Nephron progenitor cell (in vitro differentiated cells): ENCODE results near the gene GNB1L.

Experiments used
- DNase-seq: peaks from one replicate; pipeline ENCODE4 v3.0.0; 2021
- H3K27ac Mint-ChIP-seq: 2 replicates; pipeline ENCODE4 v1.8.0; 2021; ENCODE audit warnings: mild to moderate bottlenecking, moderate library complexity, mixed read lengths
- H3K27me3 Mint-ChIP-seq: 2 replicates; pipeline ENCODE4 v1.8.0; 2021; ENCODE audit warnings: mild to moderate bottlenecking, low read depth, mixed read lengths; ENCODE audit not compliant: poor library complexity
- H3K36me3 Mint-ChIP-seq: 2 replicates; pipeline ENCODE4 v1.8.0; 2021; ENCODE audit warnings: low read depth, mixed read lengths
- H3K4me1 Mint-ChIP-seq: 2 replicates; pipeline ENCODE4 v1.8.0; 2021; ENCODE audit warnings: mixed read lengths
- H3K4me3 Mint-ChIP-seq: 2 replicates; pipeline ENCODE4 v1.8.0; 2021; ENCODE audit warnings: mild to moderate bottlenecking, moderate library complexity, mixed read lengths
- H3K9me3 Mint-ChIP-seq: 2 replicates; pipeline ENCODE4 v1.8.0; 2021; ENCODE audit warnings: mild to moderate bottlenecking, moderate library complexity, mixed read lengths
- TF ChIP-seq, protein P1 (sequence below): fragments of 200-600 bp; sonication (generic); IDR thresholded peaks from 2 replicates; pipeline ENCODE4 v1.5.0; 2021; ENCODE audit warnings: antibody characterized with exemption

GNB1L gene

DNA sequence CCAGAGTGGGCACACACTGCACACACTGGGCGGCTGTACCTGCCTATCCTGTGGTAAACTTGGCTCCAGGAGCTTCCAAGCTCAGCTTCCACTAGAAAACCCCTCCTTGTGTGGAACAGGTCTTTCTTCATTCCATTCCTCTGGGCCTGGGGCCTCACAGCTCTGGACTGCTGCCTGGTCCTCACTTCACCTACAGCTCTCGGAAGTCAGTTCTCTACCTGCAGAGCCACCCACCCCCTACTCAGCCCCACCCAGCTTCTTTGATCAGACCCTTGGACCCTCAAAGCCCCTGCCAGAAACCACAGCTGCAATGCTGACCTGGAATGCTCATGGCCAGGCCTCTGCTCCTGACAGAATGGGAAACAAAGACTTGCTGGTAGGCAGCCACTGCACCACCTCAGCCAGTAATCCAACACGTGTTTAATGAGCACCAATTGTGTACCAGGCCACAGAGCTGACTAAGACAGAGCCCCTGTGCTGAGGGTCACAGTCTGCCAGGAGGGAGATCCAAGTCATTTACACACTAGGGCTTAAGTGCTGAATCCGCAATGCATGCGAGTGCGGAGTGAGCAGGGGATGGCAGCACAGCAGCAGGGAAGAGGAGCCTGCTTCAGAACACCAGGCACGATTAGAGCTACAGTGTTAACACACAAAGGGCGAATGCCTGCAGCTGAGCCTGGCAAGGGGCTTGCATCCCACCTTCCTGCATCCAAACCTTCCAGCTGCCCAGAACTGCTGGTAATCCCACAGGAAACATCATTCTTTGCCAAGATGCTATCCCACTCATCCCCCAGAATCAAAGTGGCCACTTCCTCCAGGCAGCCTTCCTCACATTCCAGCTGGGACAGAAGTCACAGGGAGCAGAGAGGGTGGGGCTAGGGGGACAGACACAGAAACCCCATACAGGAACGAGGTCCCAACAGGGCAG, 4.6 kb downstream of the GNB1L start:
- TF ChIP-seq, protein P1, sequence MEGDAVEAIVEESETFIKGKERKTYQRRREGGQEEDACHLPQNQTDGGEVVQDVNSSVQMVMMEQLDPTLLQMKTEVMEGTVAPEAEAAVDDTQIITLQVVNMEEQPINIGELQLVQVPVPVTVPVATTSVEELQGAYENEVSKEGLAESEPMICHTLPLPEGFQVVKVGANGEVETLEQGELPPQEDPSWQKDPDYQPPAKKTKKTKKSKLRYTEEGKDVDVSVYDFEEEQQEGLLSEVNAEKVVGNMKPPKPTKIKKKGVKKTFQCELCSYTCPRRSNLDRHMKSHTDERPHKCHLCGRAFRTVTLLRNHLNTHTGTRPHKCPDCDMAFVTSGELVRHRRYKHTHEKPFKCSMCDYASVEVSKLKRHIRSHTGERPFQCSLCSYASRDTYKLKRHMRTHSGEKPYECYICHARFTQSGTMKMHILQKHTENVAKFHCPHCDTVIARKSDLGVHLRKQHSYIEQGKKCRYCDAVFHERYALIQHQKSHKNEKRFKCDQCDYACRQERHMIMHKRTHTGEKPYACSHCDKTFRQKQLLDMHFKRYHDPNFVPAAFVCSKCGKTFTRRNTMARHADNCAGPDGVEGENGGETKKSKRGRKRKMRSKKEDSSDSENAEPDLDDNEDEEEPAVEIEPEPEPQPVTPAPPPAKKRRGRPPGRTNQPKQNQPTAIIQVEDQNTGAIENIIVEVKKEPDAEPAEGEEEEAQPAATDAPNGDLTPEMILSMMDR: no peak
- peaks cover 8% of the 10 kb centered on the region for H3K27me3 Mint-ChIP-seq
- no peak for DNase-seq
- no peak overlapping the region for H3K4me3 Mint-ChIP-seq
- peaks cover 24% of the 10 kb centered on the region for H3K4me1 Mint-ChIP-seq
- H3K36me3 Mint-ChIP-seq: peaks cover 23% of the 10 kb centered on the region
- no peaks in the 10 kb centered on the region for H3K9me3 Mint-ChIP-seq
- H3K27ac Mint-ChIP-seq: no peak overlapping the region

DNA sequence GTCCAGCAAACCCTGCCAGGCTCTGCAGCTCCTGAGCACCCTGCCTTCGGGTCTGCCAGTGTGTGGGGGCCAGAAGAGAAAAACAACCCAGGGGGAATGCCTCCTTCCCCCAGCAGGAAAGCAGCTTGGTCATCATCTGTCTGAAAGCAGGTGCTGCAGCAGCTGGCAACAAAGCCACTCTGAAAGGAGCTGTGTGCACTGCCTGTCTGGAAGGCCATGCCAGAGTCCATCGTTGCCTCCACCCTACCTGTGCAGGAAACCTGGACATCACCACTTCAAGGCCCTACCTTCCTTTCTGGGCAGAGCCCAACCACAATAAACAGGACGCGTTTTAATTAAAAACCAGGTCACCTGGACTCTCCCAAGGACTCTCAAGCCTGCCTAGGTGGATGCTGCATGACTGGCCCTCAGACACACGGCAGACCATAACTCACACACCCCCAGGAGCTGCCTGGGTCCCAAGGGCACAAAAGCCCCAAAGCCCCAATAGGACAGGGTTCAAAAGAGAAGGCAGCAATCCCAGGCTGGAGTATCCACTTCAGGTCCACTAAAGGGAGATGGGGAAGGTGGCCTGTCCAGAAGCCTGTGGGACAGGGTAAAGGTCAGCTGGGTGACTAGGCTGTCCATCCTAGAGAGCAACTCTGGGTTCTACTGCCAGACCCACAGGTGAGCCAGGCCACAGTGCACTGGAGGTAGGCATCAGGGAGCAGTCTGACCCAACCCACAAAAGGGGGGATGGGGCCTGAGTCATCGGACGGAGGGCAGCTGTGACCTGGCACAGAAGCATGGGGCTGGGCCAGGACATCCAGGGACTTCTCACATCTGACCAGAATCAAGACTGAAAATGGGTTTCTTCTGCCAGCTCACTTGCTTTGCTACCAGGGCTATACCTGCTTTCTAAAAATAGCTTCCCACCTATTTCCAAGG, 6.1 kb downstream of the GNB1L start:
- TF ChIP-seq, protein P1: no peak
- Mint-ChIP-seq H3K27ac (no peak overlapping the region), H3K4me1 (peaks cover 18% of the 10 kb centered on the region), H3K4me3 (no peak overlapping the region), H3K9me3 (no peaks in the 10 kb centered on the region), H3K27me3 (peaks cover 8% of the 10 kb centered on the region), H3K36me3 (peaks cover 23% of the 10 kb centered on the region)
- DNase-seq: no peak

DNA sequence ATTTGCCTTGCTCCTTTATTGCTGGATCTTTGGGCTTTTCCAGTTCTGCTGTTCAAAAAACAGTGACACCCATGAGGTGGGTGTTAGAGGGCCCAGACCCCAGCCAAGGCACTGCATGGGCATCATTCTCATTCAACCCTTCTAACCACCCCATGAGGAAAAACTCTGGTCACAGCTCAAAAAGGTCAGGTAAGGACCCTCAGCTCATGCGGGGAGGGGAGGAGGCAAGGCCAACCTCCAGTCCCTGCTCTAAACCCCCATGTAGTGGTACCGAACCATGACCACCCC, 7.4 kb downstream of the GNB1L start:
- H3K9me3 Mint-ChIP-seq: no peaks in the 10 kb centered on the region
- peaks cover 18% of the 10 kb centered on the region for H3K4me1 Mint-ChIP-seq
- H3K36me3 Mint-ChIP-seq: peaks cover 23% of the 10 kb centered on the region
- peaks cover 8% of the 10 kb centered on the region for H3K27me3 Mint-ChIP-seq
- H3K27ac Mint-ChIP-seq: no peak overlapping the region
- TF ChIP-seq, protein P1: no peak
- H3K4me3 Mint-ChIP-seq: no peak overlapping the region
- DNase-seq: no peak

DNA sequence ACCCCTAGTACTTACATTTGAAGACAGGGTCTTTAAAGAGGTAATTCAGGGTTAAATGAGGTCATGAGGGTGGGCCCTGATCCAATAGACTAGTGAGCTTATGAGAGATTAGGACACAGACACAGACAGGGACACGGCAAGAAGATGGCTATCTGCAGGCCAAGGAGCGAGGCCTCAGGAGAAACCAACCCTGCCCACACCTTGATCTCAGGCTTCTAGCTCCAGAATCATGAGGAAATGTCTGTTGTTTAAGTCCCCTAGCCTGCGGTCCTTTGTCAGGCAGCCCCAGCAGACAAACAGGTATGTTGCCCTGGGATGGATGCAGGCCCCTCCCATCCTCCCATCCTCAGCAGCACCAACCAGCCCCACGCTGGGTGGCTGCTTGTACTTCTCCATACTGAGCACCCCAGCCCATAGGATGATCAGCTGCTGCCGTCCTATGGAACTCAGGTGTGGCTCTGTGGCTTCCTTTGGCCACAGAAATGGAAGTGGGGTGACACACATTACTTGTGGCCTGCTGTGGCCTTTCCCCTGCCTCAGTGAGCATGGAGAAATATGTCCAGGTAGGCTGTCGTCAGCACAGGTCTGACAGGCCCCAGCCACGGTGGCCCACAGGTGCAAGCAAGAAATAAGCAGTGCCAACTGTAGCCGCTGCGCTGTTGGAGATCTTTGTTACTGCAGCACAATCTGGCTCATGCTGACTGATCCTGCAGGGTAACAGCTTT, 7.9 kb downstream of the GNB1L start:
- no peak for DNase-seq
- TF ChIP-seq, protein P1: no peak
- H3K27me3 Mint-ChIP-seq: peaks cover 10% of the 10 kb centered on the region
- no peak overlapping the region for H3K27ac Mint-ChIP-seq
- H3K36me3 Mint-ChIP-seq: peaks cover 23% of the 10 kb centered on the region
- H3K9me3 Mint-ChIP-seq: no peaks in the 10 kb centered on the region
- peaks cover 19% of the 10 kb centered on the region for H3K4me1 Mint-ChIP-seq
- no peak overlapping the region for H3K4me3 Mint-ChIP-seq

DNA sequence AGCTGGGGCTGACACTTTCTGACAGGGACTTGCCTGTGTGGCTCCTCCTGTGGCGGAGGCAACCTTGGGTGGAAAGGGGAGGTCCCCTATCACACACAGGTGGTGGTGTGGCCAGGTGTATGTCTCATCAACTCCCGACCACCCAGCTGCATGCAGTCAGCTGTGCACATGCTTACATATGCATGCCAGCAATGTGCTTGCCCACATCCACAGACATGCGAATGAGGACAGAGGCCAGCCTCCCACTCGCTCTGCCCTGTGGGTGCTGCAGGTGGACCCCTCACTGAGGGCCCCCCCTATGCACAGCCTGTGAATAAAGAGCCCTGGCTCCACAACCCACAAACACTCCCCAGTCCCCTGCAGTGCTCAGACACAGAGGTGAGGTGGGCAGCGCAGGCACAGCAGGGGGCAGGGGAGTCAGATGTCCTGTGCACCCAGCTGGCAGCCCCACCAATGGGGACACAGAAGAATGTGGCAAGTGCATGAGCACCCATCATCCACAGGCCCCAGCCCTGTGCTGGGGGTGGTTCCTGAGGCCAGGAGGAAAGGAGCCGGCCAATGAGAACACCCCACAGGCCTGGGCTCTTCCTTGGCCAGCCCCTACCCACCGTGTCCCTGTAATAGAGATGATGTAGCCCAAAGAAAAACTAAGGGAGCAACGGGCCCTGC, 9.5 kb downstream of the GNB1L start:
- peaks cover 17% of the 10 kb centered on the region for H3K36me3 Mint-ChIP-seq
- H3K9me3 Mint-ChIP-seq: no peaks in the 10 kb centered on the region
- H3K4me3 Mint-ChIP-seq: no peak overlapping the region
- H3K4me1 Mint-ChIP-seq: peaks cover 23% of the 10 kb centered on the region
- H3K27me3 Mint-ChIP-seq: peaks cover 22% of the 10 kb centered on the region
- TF ChIP-seq, protein P1: no peak
- H3K27ac Mint-ChIP-seq: no peak overlapping the region
- no peak for DNase-seq
